OCI-LY7 (cell line): Measurements from ENCODE around the gene SPRY2.

Experiments used
- CTCF ChIP-seq: fragments of 200-600 bp; sonication (generic); conservative IDR thresholded peaks from 2 replicates; pipeline ENCODE4 v1.5.1; 2014; ENCODE audit warnings: mild to moderate bottlenecking, antibody characterized with exemption, low read length, moderate library complexity, mixed read lengths
- EZH2phosphoT487 ChIP-seq: fragments of 200-600 bp; sonication (generic); IDR thresholded peaks from 2 replicates; pipeline ENCODE4 v1.6.1; 2018; ENCODE audit warnings: low read depth, borderline replicate concordance, mild to moderate bottlenecking, mixed run types, antibody characterized with exemption, low read length, moderate library complexity, mixed read lengths

- no peak for TF ChIP-seq CTCF
- TF ChIP-seq EZH2phosphoT487 = no peak
These were observed 45.7 kb upstream of the SPRY2 start for GRCh38 chr13:80386592-80386991.
